MM.1S (cell line): ENCODE data around the gene TAL2.

Experiments used
- CTCF ChIP-seq: fragments of 300-600 bp; sonication (generic); IDR thresholded peaks from 2 replicates; pipeline ENCODE4 v1.5.1; 2016; ENCODE audit warnings: antibody characterized with exemption, low read length, mixed read lengths
- EZH2 ChIP-seq: fragments of 300-600 bp; sonication (generic); optimal IDR thresholded peaks from 2 replicates; pipeline ENCODE3; 2017; ENCODE audit warnings: low read depth, mild to moderate bottlenecking, antibody characterized with exemption, low read length, mixed read lengths

GRCh38 chr9:105701145-105701544 is 38.9 kb downstream of the TAL2 start:
- no peak for TF ChIP-seq CTCF
- TF ChIP-seq EZH2, result no peak
